B cell (primary cell): ENCODE data around the gene TSC22D1.

Source experiments
- CTCF ChIP-seq: fragments of 200-600 bp; IDR thresholded peaks from one replicate; pipeline ENCODE4 v1.8.0; 2022; ENCODE audit warnings: antibody characterized with exemption, mild to moderate bottlenecking
- EZH2 ChIP-seq: IDR thresholded peaks from 2 replicates; pipeline ENCODE4 v1.6.1; 2012; ENCODE audit warnings: borderline replicate concordance, low read depth, mild to moderate bottlenecking, moderate library complexity, low read length; ENCODE audit not compliant: insufficient read depth, poor library complexity, severe bottlenecking

- no peak for TF ChIP-seq CTCF
- no peak for TF ChIP-seq EZH2
Observed at GRCh38 chr13:44583137-44583536, 7.0 kb upstream of the TSC22D1 start.
